GM10248 (cell line): ENCODE results near the gene NOS2.

Experiments used
- CTCF ChIA-PET: fragments of 300-600 bp; sonication (Branson Sonifier 250); formaldehyde crosslinking; extraction: SDS; loops from one replicate; lab custom pipeline; 2021; ENCODE audit warnings: antibody characterized with exemption; lab: Yijun Ruan, JAX
- POLR2A ChIA-PET: fragments of 350-650 bp; sonication (Branson Sonifier 250); formaldehyde crosslinking; extraction: SDS; loops from one replicate; lab custom pipeline; 2020; ENCODE audit warnings: antibody characterized with exemption; lab: Yijun Ruan, JAX
- DNase-seq: peaks from one replicate; pipeline ENCODE4 v3.0.0; 2012; ENCODE audit errors: extremely low spot score
- CTCF ChIP-seq: IDR thresholded peaks from 2 replicates; pipeline ENCODE4 v1.5.1; 2012; ENCODE audit warnings: mild to moderate bottlenecking, low read depth; ENCODE audit errors: extremely low read depth, missing control alignments, control extremely low read depth

NOS2 gene

GRCh38 chr17:27802033-27802432 is 1.7 kb upstream of the NOS2 start:
- no peak for DNase-seq
- no peak for TF ChIP-seq CTCF
- POLR2A ChIA-PET: no interaction called here
- CTCF ChIA-PET: interaction anchor here (1.2 to 20.5 kb wide), 4 partner anchors 34 to 90 kb away, joined by 3 to 560 read pairs (median 82); partner anchors contain the start of gene LYRM9

DNA sequence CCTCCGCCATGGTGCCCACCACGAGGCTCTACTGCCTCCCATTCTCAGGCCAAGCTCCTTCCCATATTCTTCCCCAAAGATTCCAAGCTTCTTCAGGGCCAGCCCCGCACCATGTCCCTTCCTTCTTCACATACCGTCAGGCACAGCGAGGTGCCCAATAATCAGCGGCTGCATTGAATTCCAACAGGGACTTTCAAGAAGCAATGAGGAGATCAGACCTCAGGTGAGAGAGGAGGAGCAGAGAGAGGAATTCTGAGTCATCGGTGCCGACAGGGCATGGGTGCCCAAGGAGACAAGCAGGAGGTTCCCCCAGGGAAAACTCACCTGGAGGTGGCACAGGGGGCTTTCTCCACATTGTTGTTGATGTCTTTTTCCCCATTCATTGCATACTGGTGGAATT is 2.0 kb downstream of the NOS2 start:
- TF ChIP-seq CTCF: no peak
- ChIA-PET CTCF (interaction anchor here (0.9 to 20.5 kb wide), 3 partner anchors 9 to 82 kb away, joined by 3 to 560 read pairs (median 4); no protein-coding TSS in a partner anchor), POLR2A (no interaction called here)
- no peak for DNase-seq

GRCh38 chr17:27797390-27798091 is 2.8 kb downstream of the NOS2 start:
- no peak for DNase-seq
- no peak for TF ChIP-seq CTCF
- ChIA-PET POLR2A (no interaction called here), CTCF (interaction anchor here (0.9 to 20.5 kb wide), 6 partner anchors 7 to 83 kb away, joined by 3 to 560 read pairs (median 4); no protein-coding TSS in a partner anchor)

- no peak for TF ChIP-seq CTCF
- DNase-seq: no peak
- CTCF ChIA-PET: interaction anchor here (0.7 to 20.5 kb wide), 5 partner anchors 11 to 140 kb away, joined by 3 to 560 read pairs (median 8); no protein-coding TSS in a partner anchor
- POLR2A ChIA-PET: no interaction called here
These were observed 6.3 kb downstream of the NOS2 start for GRCh38 chr17:27793906-27794569.

GRCh38 chr17:27793168-27793905 is 7.0 kb downstream of the NOS2 start:
- ChIA-PET CTCF (interaction anchor here (1.5 to 20.5 kb wide), 3 partner anchors 12 to 87 kb away, joined by 4 to 560 read pairs (median 11); no protein-coding TSS in a partner anchor), POLR2A (no interaction called here)
- no peak for TF ChIP-seq CTCF
- no peak for DNase-seq

GRCh38 chr17:27792095-27792494 is 8.2 kb downstream of the NOS2 start:
- ChIA-PET CTCF (no interaction called here), POLR2A (no interaction called here)
- no peak for TF ChIP-seq CTCF
- DNase-seq: no peak
